BLaER1 treated with 17β-estradiol and CSF1 and Interleukin-3, amounts not matched to agents 10 nM and 100 nM (cell line): ENCODE data around the gene TTC3.

Experiments used
- H3K27ac ChIP-seq, 11 experiments: shearing (Covaris generic); formaldehyde crosslinking; 2 replicates each; pipeline ENCODE4 v1.8.1; 2022
- H3K27me3 ChIP-seq, 11 experiments: shearing (Covaris generic); formaldehyde crosslinking; 2 replicates each; pipeline ENCODE4 v1.8.1; 2022
- H3K36me3 ChIP-seq, 11 experiments: shearing (Covaris generic); formaldehyde crosslinking; 2 replicates each; pipeline ENCODE4 v1.8.1; 2022
- H3K4me1 ChIP-seq, 10 experiments: shearing (Covaris generic); formaldehyde crosslinking; 2 replicates each; pipeline ENCODE4 v1.8.1; 2022
- H3K4me2 ChIP-seq, 11 experiments: shearing (Covaris generic); formaldehyde crosslinking; 2 replicates each; pipeline ENCODE4 v1.8.1; 2022
- H3K4me3 ChIP-seq, 10 experiments: shearing (Covaris generic); formaldehyde crosslinking; 2 replicates each; pipeline ENCODE4 v1.8.1; 2022
- H3K9ac ChIP-seq, 11 experiments: shearing (Covaris generic); formaldehyde crosslinking; 2 replicates each; pipeline ENCODE4 v1.8.1; 2022
- H3K9me3 ChIP-seq, 11 experiments: shearing (Covaris generic); formaldehyde crosslinking; replicated peaks in 1 of 11; 2 replicates each; pipeline ENCODE4 v1.8.1; 2022
- H4K20me1 ChIP-seq, 11 experiments: shearing (Covaris generic); formaldehyde crosslinking; 2 replicates each; pipeline ENCODE4 v1.8.1; 2022
- Cebpa-rat ChIP-seq, 11 experiments: shearing (Covaris generic); IDR thresholded peaks; 2 replicates each; pipeline ENCODE4 v1.8.1; 2022

Gene TTC3

DNA sequence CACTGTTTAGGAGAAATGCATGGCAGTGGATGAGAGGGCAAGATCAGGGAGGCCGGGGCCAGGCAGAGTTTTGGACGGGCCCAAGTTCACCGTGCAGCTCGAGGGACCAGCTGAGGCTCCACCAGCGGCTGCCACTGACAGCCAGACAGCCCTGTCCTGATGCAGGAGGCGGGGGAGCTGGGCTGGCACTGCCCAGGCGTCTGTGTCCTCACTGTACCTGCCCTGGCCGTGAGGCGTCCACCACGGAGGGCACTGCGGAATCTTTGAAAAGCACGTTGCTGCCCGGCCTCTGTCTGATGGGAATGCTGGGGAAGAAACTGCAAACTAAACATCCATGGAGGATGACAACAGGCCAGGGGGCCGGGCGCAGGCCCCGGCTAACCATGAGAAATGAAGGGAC, 158.6 kb downstream of the TTC3 start:
- no peak for TF ChIP-seq Cebpa-rat (IDR thresholded peaks at IDR 0.05)
- no peak overlapping the region for H3K4me3 ChIP-seq
- no peaks in the 10 kb centered on the region for H3K27me3 ChIP-seq
- no peaks in the 10 kb centered on the region; a peak in 1 of 22 replicates for H3K9me3 ChIP-seq
- peaks cover 0 to 6% (median 1%) of the 10 kb centered on the region in 10 experiments; a peak in 12 of 20 replicates for H3K4me1 ChIP-seq
- H4K20me1 ChIP-seq = peaks cover 7 to 69% (median 22%) of the 10 kb centered on the region in 11 experiments; a peak in 16 of 22 replicates
- peaks cover 86 to 100% (median 95%) of the 10 kb centered on the region in 11 experiments for H3K36me3 ChIP-seq
- no peak overlapping the region for H3K4me2 ChIP-seq
- H3K27ac ChIP-seq = no peak overlapping the region
- H3K9ac ChIP-seq = no peak overlapping the region

DNA sequence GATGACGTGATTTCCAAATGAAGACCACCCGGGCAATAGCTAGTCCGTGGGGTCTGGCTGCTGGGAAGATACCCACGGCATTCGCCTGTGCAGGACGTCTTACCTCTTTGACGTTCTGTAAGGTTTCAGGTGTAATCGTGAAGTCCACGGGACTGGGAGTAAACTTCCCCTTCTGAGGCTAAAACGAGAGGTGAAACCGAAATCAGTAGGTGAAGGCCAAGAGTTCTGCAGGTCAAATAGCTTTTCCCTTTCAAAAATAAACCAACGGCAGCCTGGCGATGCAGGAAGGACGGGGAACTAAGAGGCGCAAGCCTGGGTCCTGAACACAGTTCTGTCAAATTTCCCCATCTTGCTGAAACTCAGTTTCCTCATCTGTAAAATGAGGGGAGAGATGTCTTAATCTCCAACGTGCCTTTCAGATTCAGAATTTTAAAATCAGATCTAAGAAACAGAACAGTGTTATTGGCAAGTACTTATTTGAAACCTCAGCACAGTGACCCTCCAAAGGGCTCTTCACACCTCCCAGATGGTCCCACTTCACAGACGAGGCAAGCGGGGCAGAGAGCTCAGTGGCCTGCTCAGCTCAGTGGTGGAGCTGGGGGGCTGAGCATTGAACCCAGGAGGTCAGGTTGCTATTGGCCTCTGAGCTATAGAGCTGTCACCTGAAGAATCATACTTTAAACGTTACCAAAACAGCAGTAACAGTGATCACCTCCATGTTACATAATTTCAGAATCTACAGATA, 159.4 kb downstream of the TTC3 start:
- Histone ChIP-seq H3K4me2 (no peak overlapping the region), H3K27me3 (no peaks in the 10 kb centered on the region), H3K4me3 (no peak overlapping the region), H4K20me1 (peaks cover 7 to 76% (median 24%) of the 10 kb centered on the region in 11 experiments; a peak in 16 of 22 replicates), H3K36me3 (peaks cover 84 to 100% (median 95%) of the 10 kb centered on the region in 11 experiments), H3K9me3 (no peaks in the 10 kb centered on the region; a peak in 1 of 22 replicates), H3K4me1 (no peaks in the 10 kb centered on the region), H3K27ac (no peak overlapping the region), H3K9ac (no peak overlapping the region)
- no peak for TF ChIP-seq Cebpa-rat (IDR thresholded peaks at IDR 0.05)

DNA sequence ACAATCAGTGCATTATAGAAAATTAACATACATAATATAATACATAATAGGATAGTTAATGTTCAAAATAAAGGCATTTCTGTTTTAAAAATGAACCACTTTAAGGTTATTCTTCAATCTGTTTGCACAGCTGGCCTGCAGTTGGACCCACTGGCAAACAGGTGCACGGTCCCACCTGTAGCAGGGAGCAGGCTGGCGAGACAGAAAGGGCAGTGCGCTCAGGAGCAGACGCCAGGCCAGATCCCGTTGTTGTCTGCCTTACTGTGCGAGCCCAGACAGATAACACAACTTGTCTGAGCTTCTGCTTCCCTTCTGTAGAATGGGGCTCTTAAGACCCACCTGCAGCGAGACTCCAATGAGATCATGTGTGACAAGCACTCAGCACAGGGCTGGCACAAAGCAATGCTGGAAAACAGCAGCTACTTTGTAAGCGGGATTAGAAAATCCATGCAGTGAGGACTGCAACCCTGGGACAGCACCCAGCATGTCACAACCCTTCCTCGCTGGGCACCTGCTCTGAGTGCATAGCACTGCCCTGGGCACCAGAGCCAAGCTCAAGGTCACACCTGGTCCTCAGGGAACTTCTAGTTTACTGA, 160.6 kb downstream of the TTC3 start:
- Histone ChIP-seq H3K4me1 (no peaks in the 10 kb centered on the region), H3K9ac (no peak overlapping the region), H3K4me2 (no peak overlapping the region), H3K4me3 (no peak overlapping the region), H3K9me3 (no peaks in the 10 kb centered on the region), H3K27me3 (no peaks in the 10 kb centered on the region), H3K27ac (no peak overlapping the region), H3K36me3 (peaks cover 82 to 100% (median 95%) of the 10 kb centered on the region in 11 experiments), H4K20me1 (peaks cover 7 to 88% (median 26%) of the 10 kb centered on the region in 11 experiments; a peak in 17 of 22 replicates)
- no peak for TF ChIP-seq Cebpa-rat (IDR thresholded peaks at IDR 0.05)

DNA sequence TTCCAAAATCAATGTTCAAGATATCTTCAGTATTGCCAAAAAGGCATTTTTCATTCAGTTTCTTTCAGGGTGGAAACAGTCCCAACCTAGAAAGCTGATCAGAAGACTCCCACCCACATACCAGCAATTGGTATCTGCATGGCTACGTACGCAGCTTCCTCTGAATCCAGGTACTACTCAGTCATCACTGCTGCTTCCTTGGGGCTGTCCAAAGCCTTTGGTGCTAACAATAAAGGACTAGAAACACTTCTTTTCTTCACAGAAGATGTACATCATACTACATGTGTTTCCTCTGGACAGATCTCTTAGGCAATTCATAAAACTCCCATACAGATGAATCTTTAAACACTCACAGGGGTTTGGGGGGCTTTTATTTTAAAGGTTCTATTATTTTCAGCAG, 164.3 kb downstream of the TTC3 start:
- Histone ChIP-seq H3K27me3 (no peaks in the 10 kb centered on the region), H3K9ac (no peak overlapping the region), H3K36me3 (peaks cover 70 to 98% (median 91%) of the 10 kb centered on the region in 11 experiments), H3K9me3 (no peaks in the 10 kb centered on the region), H3K4me1 (no peaks in the 10 kb centered on the region), H3K27ac (no peak overlapping the region), H4K20me1 (peaks cover 7 to 98% (median 37%) of the 10 kb centered on the region in 11 experiments; a peak in 19 of 22 replicates), H3K4me3 (no peak overlapping the region), H3K4me2 (no peak overlapping the region)
- no peak for TF ChIP-seq Cebpa-rat (IDR thresholded peaks at IDR 0.05)

DNA sequence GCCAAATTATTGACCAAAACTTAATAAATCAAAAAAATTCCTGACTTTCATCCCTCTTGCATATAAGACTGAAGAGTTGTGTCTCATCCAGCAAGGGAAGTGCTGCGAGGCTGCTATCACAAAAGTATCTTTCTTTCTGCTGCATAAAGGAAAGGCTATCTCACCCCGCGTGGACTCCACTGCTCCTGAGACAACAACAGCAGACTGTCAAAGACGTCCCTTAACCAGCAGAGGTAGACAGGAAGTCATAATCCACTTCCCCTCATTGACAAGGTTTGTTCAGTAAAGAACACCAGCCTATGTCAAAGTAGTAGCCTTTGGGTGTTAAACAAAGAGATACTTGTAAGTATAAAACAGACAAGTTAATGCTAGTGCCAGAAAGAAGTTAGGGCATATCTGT, 164.7 kb downstream of the TTC3 start:
- H3K4me2 ChIP-seq = no peak overlapping the region

DNA sequence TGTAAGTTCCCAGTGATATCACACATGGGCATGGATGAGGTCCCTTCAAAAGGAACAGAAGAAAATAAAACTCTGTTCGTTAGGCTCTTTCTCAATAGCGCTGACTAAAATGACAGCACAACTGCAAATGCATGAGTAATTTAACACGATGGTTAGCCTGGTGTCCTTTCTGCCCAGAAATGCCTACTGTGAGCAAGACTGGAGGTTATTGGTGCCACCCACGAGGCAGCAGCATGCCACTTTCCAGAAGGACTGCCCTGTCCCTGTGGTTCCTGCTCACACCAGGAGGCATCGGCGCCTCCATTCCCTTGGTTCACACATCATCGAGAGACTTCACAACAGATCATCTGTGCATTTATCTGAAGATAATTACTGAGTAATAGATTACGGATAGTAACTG, 167.9 kb downstream of the TTC3 start:
- Histone ChIP-seq H3K4me1 (peaks cover 13 to 24% (median 18%) of the 10 kb centered on the region in 10 experiments), H3K4me2 (no peak overlapping the region), H3K36me3 (peaks cover 45 to 88% (median 71%) of the 10 kb centered on the region in 11 experiments), H3K27ac (no peak overlapping the region), H3K4me3 (no peak overlapping the region), H3K9ac (no peak overlapping the region), H4K20me1 (peaks cover 26 to 100% (median 48%) of the 10 kb centered on the region in 11 experiments; a peak in 19 of 22 replicates), H3K27me3 (no peaks in the 10 kb centered on the region), H3K9me3 (no peaks in the 10 kb centered on the region)
- no peak for TF ChIP-seq Cebpa-rat (IDR thresholded peaks at IDR 0.05)

More for the DNA sequence above, 164.7 kb downstream of the TTC3 start:
- Histone ChIP-seq H3K9ac (no peak overlapping the region), H3K27me3 (no peaks in the 10 kb centered on the region), H4K20me1 (peaks cover 7 to 98% (median 36%) of the 10 kb centered on the region in 11 experiments; a peak in 19 of 22 replicates), H3K27ac (no peak overlapping the region), H3K36me3 (peaks cover 65 to 97% (median 86%) of the 10 kb centered on the region in 11 experiments), H3K4me3 (no peak overlapping the region), H3K4me1 (no peaks in the 10 kb centered on the region), H3K9me3 (no peaks in the 10 kb centered on the region)
- TF ChIP-seq Cebpa-rat (IDR thresholded peaks at IDR 0.05) = no peak

DNA sequence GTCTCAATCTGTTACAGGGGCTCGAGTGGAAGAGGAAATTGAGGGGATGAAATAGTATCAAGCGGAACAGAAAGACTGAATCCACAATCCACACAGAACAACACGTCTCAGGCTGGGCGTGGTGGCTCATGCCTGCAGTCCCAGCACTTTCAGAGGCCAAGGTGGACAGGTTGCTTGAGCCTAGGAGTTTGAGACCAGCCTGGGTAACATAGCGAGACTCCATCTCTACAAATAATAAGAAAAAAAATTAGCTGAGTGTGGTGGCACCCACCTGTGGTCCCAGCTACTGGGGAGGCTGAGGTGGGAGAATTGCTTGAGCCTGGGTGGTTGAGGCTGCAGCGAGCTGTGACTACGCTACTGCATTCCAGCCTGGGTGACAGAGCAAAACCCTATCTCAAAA, 168.4 kb downstream of the TTC3 start:
- Histone ChIP-seq H3K9ac (no peak overlapping the region), H3K27me3 (no peaks in the 10 kb centered on the region), H3K36me3 (peaks cover 41 to 84% (median 66%) of the 10 kb centered on the region in 11 experiments), H3K4me2 (no peak overlapping the region), H3K9me3 (no peaks in the 10 kb centered on the region), H3K4me1 (peaks cover 13 to 28% (median 20%) of the 10 kb centered on the region in 10 experiments), H4K20me1 (peaks cover 26 to 100% (median 50%) of the 10 kb centered on the region in 11 experiments; a peak in 19 of 22 replicates), H3K27ac (no peak overlapping the region), H3K4me3 (no peak overlapping the region)
- no peak for TF ChIP-seq Cebpa-rat (IDR thresholded peaks at IDR 0.05)

DNA sequence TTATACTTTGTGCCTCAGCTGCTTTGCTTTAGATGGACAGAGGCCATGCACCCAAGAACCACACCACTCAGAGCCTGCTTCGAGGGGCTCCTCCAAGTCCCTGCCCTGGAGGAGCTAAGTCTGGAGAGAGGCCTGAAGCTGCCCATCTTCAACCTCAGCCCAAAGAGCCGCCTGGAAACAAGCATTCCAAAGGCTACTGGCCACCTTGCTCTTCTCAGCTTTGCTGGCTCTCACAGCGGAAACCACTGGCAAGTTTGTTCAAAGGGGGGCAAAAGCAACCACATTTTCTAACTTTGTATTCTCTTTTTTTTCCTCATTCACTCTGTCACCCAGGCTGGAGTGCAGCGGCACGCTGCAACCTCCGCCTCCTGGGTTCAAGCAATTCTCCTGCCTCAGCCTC, 170.9 kb downstream of the TTC3 start:
- Histone ChIP-seq H3K4me1 (peaks cover 13 to 32% (median 20%) of the 10 kb centered on the region in 10 experiments), H3K9ac (no peak overlapping the region), H3K4me3 (no peak overlapping the region), H3K9me3 (no peaks in the 10 kb centered on the region), H3K36me3 (peaks cover 24 to 73% (median 41%) of the 10 kb centered on the region in 11 experiments), H3K4me2 (peak overlapping the region in 2 of 11 experiments; percentile 60 to 66; a peak in 3 of 22 replicates), H3K27ac (no peak overlapping the region), H4K20me1 (peaks cover 26 to 100% (median 62%) of the 10 kb centered on the region in 11 experiments; a peak in 19 of 22 replicates), H3K27me3 (no peaks in the 10 kb centered on the region)
- no peak for TF ChIP-seq Cebpa-rat (IDR thresholded peaks at IDR 0.05)

DNA sequence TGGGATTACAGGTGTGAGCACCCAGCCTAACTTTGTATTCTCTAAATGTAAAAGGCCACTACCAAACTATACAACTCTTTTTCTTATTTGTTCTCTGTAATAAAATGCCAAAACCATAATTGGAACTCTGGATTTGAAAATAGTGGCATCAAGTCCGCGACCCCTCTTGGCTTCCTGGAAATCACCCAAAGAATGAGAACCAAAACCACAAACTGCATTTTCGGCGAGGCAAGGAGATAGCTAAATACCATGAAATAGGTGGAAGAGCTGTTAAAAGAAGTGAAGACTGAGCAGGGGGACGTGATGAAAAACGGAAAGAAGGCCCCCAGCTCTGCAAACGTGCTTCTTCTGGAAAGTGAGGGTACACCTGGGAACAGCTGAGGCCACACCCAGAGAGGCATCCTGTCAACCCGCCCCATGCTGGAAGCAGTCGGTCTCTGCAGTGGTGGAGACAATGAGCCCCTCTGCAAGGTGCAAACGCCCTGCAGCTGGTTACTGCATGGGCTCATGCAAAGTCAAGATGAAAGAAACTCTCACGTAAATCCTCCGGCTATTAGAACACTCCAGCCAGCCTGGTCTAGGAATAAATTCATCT, 171.5 kb downstream of the TTC3 start:
- TF ChIP-seq Cebpa-rat (IDR thresholded peaks at IDR 0.05) = no peak
- Histone ChIP-seq H3K4me1 (peaks cover 13 to 38% (median 21%) of the 10 kb centered on the region in 10 experiments), H3K4me3 (no peak overlapping the region), H3K36me3 (peaks cover 20 to 67% (median 34%) of the 10 kb centered on the region in 11 experiments), H4K20me1 (peaks cover 26 to 100% (median 62%) of the 10 kb centered on the region in 11 experiments; a peak in 19 of 22 replicates), H3K9ac (0 out of 22 replicates have a peak overlapping the region, but pooled peaks of 1 of the 11 experiments have one; percentile 16), H3K27me3 (no peaks in the 10 kb centered on the region), H3K27ac (no peak overlapping the region), H3K4me2 (peak overlapping the region; percentile 39 to 70 (median 64)), H3K9me3 (no peaks in the 10 kb centered on the region)
